ENCODE data around the gene PIH1D2.
A peak's percentile ranks its signal among the peaks of the same experiment; 100 is the strongest.
"Not testable (repeated sequence)": the region's sequence is repeated elsewhere in the genome, so short reads cannot be mapped to it uniquely, and the experiment has no call there.

The PIH1D2 gene

DNA sequence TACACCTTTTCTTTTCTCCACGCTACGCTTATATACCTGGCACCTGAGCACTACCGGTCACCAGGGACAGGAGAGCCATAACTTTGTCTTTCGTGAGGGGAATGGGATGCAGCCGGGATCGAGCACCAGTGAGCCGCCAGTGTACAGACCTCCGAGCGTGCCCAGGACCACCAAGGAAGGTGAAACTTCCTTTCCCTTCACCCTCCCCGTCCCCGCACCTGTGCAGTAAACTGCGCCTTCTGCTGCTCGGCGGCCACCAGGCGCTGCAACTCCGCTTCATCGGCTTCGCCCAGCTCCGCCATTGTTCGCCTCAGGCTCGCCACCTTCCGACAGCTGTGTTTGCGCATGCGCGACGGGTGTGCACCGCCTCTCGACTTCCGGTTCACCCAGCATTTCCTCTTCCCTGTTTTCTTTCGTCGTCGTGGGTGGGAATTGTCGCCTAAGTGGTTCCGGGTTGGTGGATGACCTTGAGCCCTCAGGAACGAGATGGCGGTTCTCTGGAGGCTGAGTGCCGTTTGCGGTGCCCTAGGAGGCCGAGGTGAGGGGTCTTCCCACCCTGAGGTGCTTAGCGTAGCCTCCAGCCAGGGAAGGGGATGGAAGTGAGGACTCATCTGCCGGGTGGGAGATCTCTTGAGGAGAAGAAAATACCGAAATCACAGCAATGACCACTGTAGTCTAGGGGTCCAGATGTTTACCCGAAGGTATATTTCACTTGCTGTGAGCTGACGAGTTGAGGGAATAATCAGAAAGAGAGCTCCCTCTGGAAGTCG, 12.8 kb upstream of the PIH1D2 start, which contains the start of the genes SDHD and TIMM8B:
Gene SDHD, plus strand, starts transcription at position 452 of the 770 bp plus-strand sequence. Its CDS starts 35 bp downstream, at position 487.
Gene TIMM8B, minus strand, starts transcription at position 335 of the 770 bp plus-strand sequence. Its CDS starts 33 bp downstream, at position 302.
- no peaks in the 10 kb centered on the region for H3K27me3 Mint-ChIP-seq
- no peaks in the 10 kb centered on the region for H3K9me3 Mint-ChIP-seq
- H3K4me3 Mint-ChIP-seq = peak within 1 kb of the TSS; percentile 96 to 99
- DNase-seq (peak; percentile 91 to 96), ATAC-seq (peak; percentile 92)
- H3K27ac Mint-ChIP-seq = peak within 1 kb of the TSS; percentile 99 to 100
- peaks cover 68% of the 10 kb centered on the region for H3K4me1 Mint-ChIP-seq

DNA sequence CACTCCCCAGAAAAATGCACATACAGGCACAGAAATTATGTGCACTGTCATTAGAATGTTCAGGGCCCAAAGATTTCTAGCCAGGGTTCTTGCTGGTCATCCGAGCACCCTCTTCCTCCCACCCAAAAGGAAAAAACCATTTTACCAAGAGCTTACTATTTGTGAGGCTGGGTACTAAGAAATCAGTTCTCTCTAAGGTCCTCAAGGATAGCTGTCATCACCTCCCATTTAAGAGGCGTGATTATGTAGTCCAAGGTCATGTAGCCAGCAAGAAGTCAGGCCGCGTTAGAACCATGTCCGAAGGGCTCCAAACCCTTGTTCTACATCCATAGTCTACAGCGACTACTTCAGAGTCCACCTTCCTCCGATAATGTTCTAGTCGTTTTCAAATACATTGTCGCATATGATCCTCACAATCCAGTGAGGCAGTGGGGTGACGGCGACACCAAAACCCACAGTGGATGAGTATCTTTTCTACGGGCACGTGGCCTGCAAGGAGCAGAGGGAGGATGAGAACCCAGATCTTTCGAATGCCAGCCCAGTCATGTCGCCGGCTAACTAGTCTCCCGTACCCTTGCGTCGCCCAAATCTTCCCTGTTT, 12.1 kb upstream of the PIH1D2 start:
- peak in 1 of 2 donors; percentile 58 for DNase-seq

GRCh38 chr11:112082729-112083128, 8.9 kb upstream of the PIH1D2 start:
- H3K4me3 Mint-ChIP-seq = peak overlapping the region in 1 of 2 donors; percentile 17
- H3K27me3 Mint-ChIP-seq = no peaks in the 10 kb centered on the region
- H3K4me1 Mint-ChIP-seq = peaks cover 47% of the 10 kb centered on the region
- DNase-seq (peak in 1 of 2 donors; percentile 20), ATAC-seq (peak; percentile 52)
- peak overlapping the region in 1 of 2 donors; percentile 49 for H3K27ac Mint-ChIP-seq
- H3K9me3 Mint-ChIP-seq = no peaks in the 10 kb centered on the region

More for the DNA sequence above, 12.1 kb upstream of the PIH1D2 start:
- H3K9me3 Mint-ChIP-seq = no peaks in the 10 kb centered on the region
- H3K27me3 Mint-ChIP-seq = no peaks in the 10 kb centered on the region
- H3K4me3 Mint-ChIP-seq = peak overlapping the region; percentile 96 to 99
- H3K4me1 Mint-ChIP-seq = peaks cover 68% of the 10 kb centered on the region
- ATAC-seq = peak; percentile 75
- H3K27ac Mint-ChIP-seq = peak overlapping the region; percentile 99 to 100

- H3K27ac Mint-ChIP-seq = no peak overlapping the region
- ATAC-seq (no peak), DNase-seq (no peak)
- no peaks in the 10 kb centered on the region for H3K4me1 Mint-ChIP-seq
- H3K27me3 Mint-ChIP-seq = peaks cover under 1% of the 10 kb centered on the region
- no peak overlapping the region for H3K4me3 Mint-ChIP-seq
- H3K9me3 Mint-ChIP-seq = no peaks in the 10 kb centered on the region
Measured at GRCh38 chr11:112062923-112063322, 10.9 kb downstream of the PIH1D2 start.

GRCh38 chr11:112058103-112058502, 15.7 kb downstream of the PIH1D2 start:
- no peak for DNase-seq
- H3K4me3 Mint-ChIP-seq = no peak overlapping the region
- ATAC-seq = no peak
- no peaks in the 10 kb centered on the region for H3K27me3 Mint-ChIP-seq
- H3K9me3 Mint-ChIP-seq = no peaks in the 10 kb centered on the region
- peaks cover 8% of the 10 kb centered on the region for H3K4me1 Mint-ChIP-seq
- H3K27ac Mint-ChIP-seq = no peak overlapping the region

DNA sequence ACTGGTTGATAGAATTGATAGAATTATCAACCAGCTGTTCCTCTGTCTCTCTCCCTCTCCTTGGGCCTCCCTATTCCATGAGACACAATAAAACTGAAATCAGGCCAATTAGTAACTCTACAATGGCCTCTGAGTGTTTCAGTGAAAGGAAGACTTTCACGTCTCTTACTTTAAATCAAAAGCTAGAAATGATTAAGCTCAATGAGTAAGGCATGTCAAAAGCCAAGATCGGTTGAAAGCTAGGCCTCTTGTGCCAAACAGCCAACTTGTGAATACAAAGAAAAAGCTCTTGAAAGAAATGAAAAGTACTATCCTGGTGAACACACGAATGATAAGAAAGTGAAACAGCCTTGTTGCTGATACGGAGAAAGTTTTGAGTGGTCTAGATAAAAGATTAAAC, 16.6 kb downstream of the PIH1D2 start:
- DNase-seq = no peak
- H3K4me3 Mint-ChIP-seq = peak overlapping the region; percentile 14 to 48
- peak; percentile 80 for ATAC-seq
- no peaks in the 10 kb centered on the region for H3K27me3 Mint-ChIP-seq
- H3K27ac Mint-ChIP-seq = peak overlapping the region in 1 of 2 donors; percentile 80
- H3K9me3 Mint-ChIP-seq = no peaks in the 10 kb centered on the region
- peaks cover 8% of the 10 kb centered on the region for H3K4me1 Mint-ChIP-seq

- Mint-ChIP-seq H3K27ac (no peak overlapping the region), H3K4me3 (no peak overlapping the region), H3K9me3 (no peaks in the 10 kb centered on the region), H3K4me1 (peaks cover 19% of the 10 kb centered on the region), H3K27me3 (no peaks in the 10 kb centered on the region)
- no peak for DNase-seq
- no peak for ATAC-seq
Measured at GRCh38 chr11:112051768-112052167, 22.0 kb downstream of the PIH1D2 start.

DNA sequence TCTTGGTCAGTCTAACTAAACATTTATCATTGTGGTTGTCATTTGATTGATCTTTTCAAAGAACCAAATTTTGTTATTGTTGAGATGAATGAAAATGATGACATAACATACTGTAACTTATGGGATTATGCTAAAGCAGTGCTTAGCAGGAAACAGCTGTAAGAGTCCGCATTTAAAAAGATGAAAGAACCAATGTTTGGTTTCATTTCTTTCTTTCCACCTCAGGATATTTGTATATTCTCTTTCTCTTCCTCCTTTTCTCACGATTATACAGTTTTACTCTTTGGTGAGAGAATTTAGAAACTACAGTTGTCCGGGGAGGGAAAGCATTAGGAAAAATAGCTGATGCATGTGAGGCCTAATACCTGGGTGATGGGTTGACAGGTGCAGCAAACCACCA, 23.1 kb downstream of the PIH1D2 start:
- H3K9me3 Mint-ChIP-seq = no peaks in the 10 kb centered on the region
- DNase-seq = no peak
- peaks cover 19% of the 10 kb centered on the region for H3K4me1 Mint-ChIP-seq
- H3K27me3 Mint-ChIP-seq = no peaks in the 10 kb centered on the region
- H3K27ac Mint-ChIP-seq = no peak overlapping the region
- H3K4me3 Mint-ChIP-seq = no peak overlapping the region
- ATAC-seq = no peak

DNA sequence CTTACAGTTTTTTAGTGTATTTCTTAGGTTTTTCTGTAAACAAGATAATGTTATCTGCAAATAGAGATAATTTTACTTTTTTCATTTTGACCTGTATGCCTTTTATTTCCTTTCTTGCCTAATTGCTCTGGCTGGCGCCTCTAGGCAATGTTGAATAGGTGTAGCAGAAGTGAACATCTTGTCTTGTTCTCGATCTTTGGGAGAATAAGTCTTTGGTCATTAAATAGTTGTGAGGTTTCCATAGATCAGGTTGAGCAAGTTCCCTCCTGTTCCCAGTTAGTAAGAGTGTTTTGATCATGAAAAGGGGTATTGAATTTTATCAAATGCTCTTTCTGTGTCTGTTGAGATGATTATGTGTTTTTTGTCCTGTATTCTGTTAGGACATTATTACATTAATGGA, 24.0 kb downstream of the PIH1D2 start:
- no peaks in the 10 kb centered on the region for H3K27me3 Mint-ChIP-seq
- H3K4me3 Mint-ChIP-seq = no peak overlapping the region

DNA sequence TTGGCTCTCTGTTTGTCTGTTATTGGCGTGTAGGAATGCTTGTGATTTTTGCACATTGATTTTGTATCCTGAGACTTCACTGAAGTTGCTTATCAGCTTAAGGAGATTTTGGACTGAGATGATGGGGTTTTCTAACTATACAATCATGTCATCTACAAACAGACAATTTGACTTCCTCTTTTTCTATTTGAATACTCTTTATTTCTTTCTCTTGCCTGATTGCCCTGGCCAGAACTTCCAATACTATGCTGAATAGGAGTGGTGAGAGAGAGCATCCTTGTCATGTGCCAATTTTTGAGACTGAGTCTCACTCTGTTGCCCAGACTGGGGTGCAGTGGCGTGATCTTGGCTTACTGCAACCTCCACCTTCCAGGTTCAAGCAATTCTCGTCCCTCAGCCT, 25.6 kb downstream of the PIH1D2 start:
- Mint-ChIP-seq H3K4me1 (peaks cover 19% of the 10 kb centered on the region), H3K27ac (peak overlapping the region in 1 of 2 donors; percentile 42)
- not testable (repeated sequence) for DNase-seq, ATAC-seq, H3K9me3 Mint-ChIP-seq, H3K4me3 Mint-ChIP-seq, H3K27me3 Mint-ChIP-seq

More for the DNA sequence above, 24.0 kb downstream of the PIH1D2 start:
- no peak for ATAC-seq
- H3K4me1 Mint-ChIP-seq = peaks cover 19% of the 10 kb centered on the region
- no peak for DNase-seq
- peak overlapping the region in 1 of 2 donors; percentile 54 for H3K27ac Mint-ChIP-seq
- H3K9me3 Mint-ChIP-seq = no peaks in the 10 kb centered on the region

- not testable (repeated sequence) for ATAC-seq, H3K9me3 Mint-ChIP-seq
Measured at GRCh38 chr11:112046647-112047046, 27.2 kb downstream of the PIH1D2 start.

GRCh38 chr11:112044961-112045360, 28.9 kb downstream of the PIH1D2 start:
- H3K27me3 Mint-ChIP-seq = no peaks in the 10 kb centered on the region
- no peak for DNase-seq
- H3K27ac Mint-ChIP-seq = peak overlapping the region in 1 of 2 donors; percentile 13
- peaks cover 32% of the 10 kb centered on the region for H3K4me1 Mint-ChIP-seq
- no peaks in the 10 kb centered on the region for H3K9me3 Mint-ChIP-seq
- no peak for ATAC-seq
- H3K4me3 Mint-ChIP-seq = no peak overlapping the region

More at GRCh38 chr11:112046647-112047046, 27.2 kb downstream of the PIH1D2 start:
- not testable (repeated sequence) for H3K4me3 Mint-ChIP-seq, H3K27ac Mint-ChIP-seq, DNase-seq, H3K27me3 Mint-ChIP-seq
- peaks cover 32% of the 10 kb centered on the region for H3K4me1 Mint-ChIP-seq

DNA sequence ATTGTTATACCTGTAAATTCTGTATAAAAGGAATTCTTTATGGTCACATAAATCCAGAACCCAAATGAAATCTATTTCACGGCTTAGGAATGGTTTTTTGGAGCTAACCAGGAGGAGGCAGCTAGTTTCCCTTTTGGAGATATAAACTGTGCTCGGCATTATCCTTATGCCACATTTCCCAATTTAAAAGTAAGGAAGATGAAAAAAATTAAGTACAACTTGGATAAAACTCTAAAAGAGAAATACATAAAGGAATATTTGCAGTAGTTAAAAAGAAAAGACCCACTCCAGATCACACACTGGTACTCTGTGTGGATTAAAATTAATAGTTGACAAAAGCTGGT, 30.9 kb downstream of the PIH1D2 start:
- Mint-ChIP-seq H3K27ac (peak overlapping the region in 1 of 2 donors; percentile 27), H3K4me3 (no peak overlapping the region), H3K27me3 (no peaks in the 10 kb centered on the region), H3K4me1 (peaks cover 20% of the 10 kb centered on the region), H3K9me3 (no peaks in the 10 kb centered on the region)
- DNase-seq = no peak
- ATAC-seq = no peak

GRCh38 chr11:112042161-112042960, 31.5 kb downstream of the PIH1D2 start:
- Mint-ChIP-seq H3K27ac (peak overlapping the region in 1 of 2 donors; percentile 74), H3K4me1 (peaks cover 20% of the 10 kb centered on the region), H3K9me3 (no peaks in the 10 kb centered on the region), H3K4me3 (no peak overlapping the region), H3K27me3 (no peaks in the 10 kb centered on the region)
- no peak for DNase-seq
- no peak for ATAC-seq

DNA sequence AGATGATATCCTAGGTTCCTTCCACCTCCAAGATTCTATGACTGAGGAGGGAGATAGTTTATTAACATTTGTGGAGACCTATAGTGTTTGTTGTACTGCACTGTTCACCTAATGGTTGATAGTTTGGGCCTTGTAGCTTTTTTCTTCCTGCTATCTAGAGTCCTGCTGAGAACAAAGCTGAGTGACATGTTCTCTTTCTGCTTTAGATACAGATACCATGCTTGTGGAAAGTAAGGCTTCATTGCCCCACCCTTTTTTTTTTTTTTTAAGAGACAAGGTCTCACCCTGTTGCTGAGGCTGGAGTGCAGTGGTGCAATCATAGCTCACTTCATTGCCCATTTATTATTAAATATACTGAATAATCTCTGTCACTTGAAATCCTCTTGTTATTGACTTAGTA, 36.3 kb downstream of the PIH1D2 start:
- no peaks in the 10 kb centered on the region for H3K9me3 Mint-ChIP-seq
- no peak overlapping the region for H3K4me3 Mint-ChIP-seq
- DNase-seq = no peak
- ATAC-seq = no peak
- no peak overlapping the region for H3K27ac Mint-ChIP-seq
- H3K27me3 Mint-ChIP-seq = no peaks in the 10 kb centered on the region
- H3K4me1 Mint-ChIP-seq = peaks cover 16% of the 10 kb centered on the region

Measured in stimulated activated naive CD8-positive, alpha-beta T cell treated with anti-CD3 and anti-CD28 coated beads, Interleukin-15, amount 100 ng/mL, for 72 hours (primary cell).